ENCODE measurements around the gene SPSB1.

SPSB1 gene

GRCh38 chr1:9394010-9394409, 101.3 kb downstream of the SPSB1 start:
- TF ChIP-seq POLR2AphosphoS5 (IDR thresholded peaks at IDR 0.05; ENCODE audit: low read depth, low read length) (no peak), REST (IDR thresholded peaks at IDR 0.05; ENCODE audit: insufficient read depth in 1 of 2, low read depth in 2 of 2, low read length in 2 of 2) (no peak), SIN3A (IDR thresholded peaks at IDR 0.05; ENCODE audit: borderline replicate concordance, insufficient read depth, low read length) (no peak), FOXP2 (optimal IDR thresholded peaks at IDR 0.05; ENCODE audit: borderline replicate concordance, extremely low read depth, extremely low read length, insufficient read depth) (no peak), TAF1 (IDR thresholded peaks at IDR 0.05; ENCODE audit: borderline replicate concordance, insufficient read depth, low read length) (no peak)

GRCh38 chr1:9395018-9395417, 102.3 kb downstream of the SPSB1 start:
- no peak for TF ChIP-seq FOXP2 (optimal IDR thresholded peaks at IDR 0.05; ENCODE audit: borderline replicate concordance, extremely low read depth, extremely low read length, insufficient read depth)
- TF ChIP-seq SIN3A (IDR thresholded peaks at IDR 0.05; ENCODE audit: borderline replicate concordance, insufficient read depth, low read length) = no peak
- TF ChIP-seq REST (IDR thresholded peaks at IDR 0.05; ENCODE audit: insufficient read depth in 1 of 2, low read depth in 2 of 2, low read length in 2 of 2) = no peak
- TF ChIP-seq TAF1 (IDR thresholded peaks at IDR 0.05; ENCODE audit: borderline replicate concordance, insufficient read depth, low read length) = no peak
- TF ChIP-seq POLR2AphosphoS5 (IDR thresholded peaks at IDR 0.05; ENCODE audit: low read depth, low read length) = no peak

- TF ChIP-seq POLR2AphosphoS5 (IDR thresholded peaks at IDR 0.05; ENCODE audit: low read depth, low read length) = no peak
- TF ChIP-seq REST (IDR thresholded peaks at IDR 0.05; ENCODE audit: insufficient read depth in 1 of 2, low read depth in 2 of 2, low read length in 2 of 2) = no peak
- no peak for TF ChIP-seq SIN3A (IDR thresholded peaks at IDR 0.05; ENCODE audit: borderline replicate concordance, insufficient read depth, low read length)
- TF ChIP-seq FOXP2 (optimal IDR thresholded peaks at IDR 0.05; ENCODE audit: borderline replicate concordance, extremely low read depth, extremely low read length, insufficient read depth) = no peak
- TF ChIP-seq TAF1 (IDR thresholded peaks at IDR 0.05; ENCODE audit: borderline replicate concordance, insufficient read depth, low read length) = no peak
Observed at GRCh38 chr1:9397047-9397446, 104.4 kb downstream of the SPSB1 start.

- TF ChIP-seq REST (IDR thresholded peaks at IDR 0.05; ENCODE audit: insufficient read depth in 1 of 2, low read depth in 2 of 2, low read length in 2 of 2) (no peak), TAF1 (IDR thresholded peaks at IDR 0.05; ENCODE audit: borderline replicate concordance, insufficient read depth, low read length) (no peak), SIN3A (IDR thresholded peaks at IDR 0.05; ENCODE audit: borderline replicate concordance, insufficient read depth, low read length) (no peak), POLR2AphosphoS5 (IDR thresholded peaks at IDR 0.05; ENCODE audit: low read depth, low read length) (no peak), FOXP2 (optimal IDR thresholded peaks at IDR 0.05; ENCODE audit: borderline replicate concordance, extremely low read depth, extremely low read length, insufficient read depth) (no peak)
Observed at GRCh38 chr1:9397997-9398526, 105.4 kb downstream of the SPSB1 start.
